Nephron progenitor cell (in vitro differentiated cells): ENCODE data around the gene FLNA.

Experiments
- DNase-seq: peaks from one replicate; pipeline ENCODE4 v3.0.0; 2021
- H3K27ac Mint-ChIP-seq: 2 replicates; pipeline ENCODE4 v1.8.0; 2021; ENCODE audit warnings: mild to moderate bottlenecking, moderate library complexity, mixed read lengths
- H3K27me3 Mint-ChIP-seq: 2 replicates; pipeline ENCODE4 v1.8.0; 2021; ENCODE audit warnings: mild to moderate bottlenecking, low read depth, mixed read lengths; ENCODE audit not compliant: poor library complexity
- H3K36me3 Mint-ChIP-seq: 2 replicates; pipeline ENCODE4 v1.8.0; 2021; ENCODE audit warnings: low read depth, mixed read lengths
- H3K4me1 Mint-ChIP-seq: 2 replicates; pipeline ENCODE4 v1.8.0; 2021; ENCODE audit warnings: mixed read lengths
- H3K4me3 Mint-ChIP-seq: 2 replicates; pipeline ENCODE4 v1.8.0; 2021; ENCODE audit warnings: mild to moderate bottlenecking, moderate library complexity, mixed read lengths
- H3K9me3 Mint-ChIP-seq: 2 replicates; pipeline ENCODE4 v1.8.0; 2021; ENCODE audit warnings: mild to moderate bottlenecking, moderate library complexity, mixed read lengths
- TF ChIP-seq, protein P1 (sequence below): fragments of 200-600 bp; sonication (generic); IDR thresholded peaks from 2 replicates; pipeline ENCODE4 v1.5.0; 2021; ENCODE audit warnings: antibody characterized with exemption

FLNA gene, protein sequence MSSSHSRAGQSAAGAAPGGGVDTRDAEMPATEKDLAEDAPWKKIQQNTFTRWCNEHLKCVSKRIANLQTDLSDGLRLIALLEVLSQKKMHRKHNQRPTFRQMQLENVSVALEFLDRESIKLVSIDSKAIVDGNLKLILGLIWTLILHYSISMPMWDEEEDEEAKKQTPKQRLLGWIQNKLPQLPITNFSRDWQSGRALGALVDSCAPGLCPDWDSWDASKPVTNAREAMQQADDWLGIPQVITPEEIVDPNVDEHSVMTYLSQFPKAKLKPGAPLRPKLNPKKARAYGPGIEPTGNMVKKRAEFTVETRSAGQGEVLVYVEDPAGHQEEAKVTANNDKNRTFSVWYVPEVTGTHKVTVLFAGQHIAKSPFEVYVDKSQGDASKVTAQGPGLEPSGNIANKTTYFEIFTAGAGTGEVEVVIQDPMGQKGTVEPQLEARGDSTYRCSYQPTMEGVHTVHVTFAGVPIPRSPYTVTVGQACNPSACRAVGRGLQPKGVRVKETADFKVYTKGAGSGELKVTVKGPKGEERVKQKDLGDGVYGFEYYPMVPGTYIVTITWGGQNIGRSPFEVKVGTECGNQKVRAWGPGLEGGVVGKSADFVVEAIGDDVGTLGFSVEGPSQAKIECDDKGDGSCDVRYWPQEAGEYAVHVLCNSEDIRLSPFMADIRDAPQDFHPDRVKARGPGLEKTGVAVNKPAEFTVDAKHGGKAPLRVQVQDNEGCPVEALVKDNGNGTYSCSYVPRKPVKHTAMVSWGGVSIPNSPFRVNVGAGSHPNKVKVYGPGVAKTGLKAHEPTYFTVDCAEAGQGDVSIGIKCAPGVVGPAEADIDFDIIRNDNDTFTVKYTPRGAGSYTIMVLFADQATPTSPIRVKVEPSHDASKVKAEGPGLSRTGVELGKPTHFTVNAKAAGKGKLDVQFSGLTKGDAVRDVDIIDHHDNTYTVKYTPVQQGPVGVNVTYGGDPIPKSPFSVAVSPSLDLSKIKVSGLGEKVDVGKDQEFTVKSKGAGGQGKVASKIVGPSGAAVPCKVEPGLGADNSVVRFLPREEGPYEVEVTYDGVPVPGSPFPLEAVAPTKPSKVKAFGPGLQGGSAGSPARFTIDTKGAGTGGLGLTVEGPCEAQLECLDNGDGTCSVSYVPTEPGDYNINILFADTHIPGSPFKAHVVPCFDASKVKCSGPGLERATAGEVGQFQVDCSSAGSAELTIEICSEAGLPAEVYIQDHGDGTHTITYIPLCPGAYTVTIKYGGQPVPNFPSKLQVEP (N-terminal part only)

DNA sequence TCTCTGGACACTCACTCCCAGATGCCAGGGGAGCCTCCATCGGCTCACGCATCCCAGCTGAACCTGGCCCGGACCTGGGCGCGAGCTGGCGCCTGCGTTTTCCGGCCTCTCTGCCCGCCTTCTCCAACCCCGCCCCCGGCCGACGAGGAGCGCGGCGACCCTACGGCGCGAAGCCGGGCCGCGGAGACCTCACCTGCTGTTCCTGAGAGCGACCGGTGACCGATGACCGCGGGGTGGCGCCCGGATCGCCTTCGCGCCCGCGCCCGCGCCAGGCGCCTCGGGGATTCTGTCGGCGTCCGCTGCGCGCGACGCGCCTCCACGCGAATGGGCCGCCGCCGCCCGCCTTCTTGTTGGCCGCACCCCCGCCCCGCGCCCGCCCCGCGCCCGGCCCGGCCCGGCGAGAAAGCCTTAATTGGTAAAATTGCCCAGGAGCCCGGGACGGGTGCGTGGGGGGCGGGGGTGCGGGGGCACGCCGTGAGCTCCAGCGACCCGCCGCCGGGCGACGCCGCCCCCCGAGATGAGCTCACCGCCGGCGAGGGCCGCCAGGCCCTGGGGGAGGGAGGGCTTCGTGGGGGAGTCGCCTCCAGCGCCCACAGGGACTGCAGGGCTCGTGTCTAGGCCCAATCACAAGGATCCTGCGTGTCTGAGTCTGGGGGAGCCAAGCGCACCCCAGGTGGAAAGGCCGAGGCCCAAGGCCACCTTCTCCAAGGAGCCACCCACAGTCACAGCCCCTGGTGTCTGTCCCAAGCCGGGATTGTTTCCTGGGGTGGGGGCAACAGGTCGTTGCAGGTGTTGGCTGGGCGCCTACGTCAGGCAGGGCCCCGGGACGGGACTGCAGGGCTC lies at the start of gene FLNA:
FLNA (minus strand) TSS at position 322 of the 843 bp plus-strand sequence. CDS start 3,389 bp downstream, outside the sequence.
- peak within 1 kb of the TSS; percentile 65 for H3K4me3 Mint-ChIP-seq
- H3K27ac Mint-ChIP-seq, result no peak within 1 kb of the TSS
- no peaks in the 10 kb centered on the region for H3K27me3 Mint-ChIP-seq
- DNase-seq, result peak; percentile 64
- H3K36me3 Mint-ChIP-seq, result no peaks in the 10 kb centered on the region
- peaks cover 37% of the 10 kb centered on the region for H3K9me3 Mint-ChIP-seq
- H3K4me1 Mint-ChIP-seq, result peaks cover 14% of the 10 kb centered on the region
- TF ChIP-seq, protein P1, sequence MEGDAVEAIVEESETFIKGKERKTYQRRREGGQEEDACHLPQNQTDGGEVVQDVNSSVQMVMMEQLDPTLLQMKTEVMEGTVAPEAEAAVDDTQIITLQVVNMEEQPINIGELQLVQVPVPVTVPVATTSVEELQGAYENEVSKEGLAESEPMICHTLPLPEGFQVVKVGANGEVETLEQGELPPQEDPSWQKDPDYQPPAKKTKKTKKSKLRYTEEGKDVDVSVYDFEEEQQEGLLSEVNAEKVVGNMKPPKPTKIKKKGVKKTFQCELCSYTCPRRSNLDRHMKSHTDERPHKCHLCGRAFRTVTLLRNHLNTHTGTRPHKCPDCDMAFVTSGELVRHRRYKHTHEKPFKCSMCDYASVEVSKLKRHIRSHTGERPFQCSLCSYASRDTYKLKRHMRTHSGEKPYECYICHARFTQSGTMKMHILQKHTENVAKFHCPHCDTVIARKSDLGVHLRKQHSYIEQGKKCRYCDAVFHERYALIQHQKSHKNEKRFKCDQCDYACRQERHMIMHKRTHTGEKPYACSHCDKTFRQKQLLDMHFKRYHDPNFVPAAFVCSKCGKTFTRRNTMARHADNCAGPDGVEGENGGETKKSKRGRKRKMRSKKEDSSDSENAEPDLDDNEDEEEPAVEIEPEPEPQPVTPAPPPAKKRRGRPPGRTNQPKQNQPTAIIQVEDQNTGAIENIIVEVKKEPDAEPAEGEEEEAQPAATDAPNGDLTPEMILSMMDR, result no peak

DNA sequence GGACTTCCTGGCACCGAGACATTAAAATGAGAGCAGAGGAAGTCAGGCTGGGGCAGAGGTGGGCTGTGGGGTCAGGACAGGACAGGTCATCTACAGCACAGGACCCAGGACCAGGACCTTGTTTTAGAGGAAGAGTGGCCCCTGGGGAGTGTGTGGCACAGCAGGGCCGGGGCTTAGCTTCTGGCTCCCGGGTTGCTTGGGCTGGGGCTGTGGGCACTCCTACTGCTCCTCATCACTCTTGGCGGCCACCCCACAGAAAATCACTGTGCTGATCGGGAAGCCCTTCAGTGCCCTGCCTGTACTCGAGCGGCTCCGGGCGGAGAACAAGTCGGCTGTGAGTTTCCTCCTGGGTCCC lies 45.9 kb upstream of the FLNA start:
- Mint-ChIP-seq H3K9me3 (peaks cover 49% of the 10 kb centered on the region), H3K27me3 (no peaks in the 10 kb centered on the region), H3K36me3 (peaks cover 8% of the 10 kb centered on the region), H3K27ac (no peak overlapping the region), H3K4me3 (no peak overlapping the region), H3K4me1 (no peaks in the 10 kb centered on the region)
- DNase-seq, result no peak
- TF ChIP-seq, protein P1, result no peak

DNA sequence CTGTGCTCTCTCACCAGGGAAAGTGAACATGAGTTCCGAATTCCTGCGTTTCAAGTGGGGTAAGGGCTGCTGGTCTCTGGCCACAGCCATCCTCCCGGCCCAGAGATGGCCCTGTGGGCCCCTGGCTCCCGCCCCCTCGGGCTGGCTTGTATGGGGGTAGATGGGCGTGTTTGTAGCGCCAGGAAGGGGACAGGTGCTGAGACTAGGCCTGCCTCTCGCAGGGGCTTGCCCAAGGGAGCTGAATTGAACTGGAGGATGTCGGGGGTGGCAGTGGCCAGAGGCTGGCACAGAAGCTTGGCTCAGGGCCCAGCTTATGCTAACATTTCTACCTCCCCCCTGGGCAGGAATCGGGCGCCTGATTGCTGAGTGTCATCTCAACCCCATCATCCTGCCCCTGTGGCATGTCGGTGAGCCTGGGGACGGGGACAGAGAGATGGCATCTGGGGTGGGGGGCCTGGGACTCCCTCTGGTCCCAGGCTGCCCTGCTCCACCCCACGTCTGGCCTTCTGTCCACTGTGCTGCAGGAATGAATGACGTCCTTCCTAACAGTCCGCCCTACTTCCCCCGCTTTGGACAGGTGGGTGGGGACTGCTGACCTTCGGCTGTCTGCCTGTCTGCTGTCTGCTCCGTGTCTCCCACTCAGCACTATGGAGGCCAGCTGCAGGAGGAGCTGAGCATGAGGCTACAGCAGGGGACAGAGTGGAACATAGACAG lies 45.4 kb upstream of the FLNA start:
- H3K4me1 Mint-ChIP-seq, result no peaks in the 10 kb centered on the region
- H3K27me3 Mint-ChIP-seq, result no peaks in the 10 kb centered on the region
- H3K9me3 Mint-ChIP-seq, result peaks cover 50% of the 10 kb centered on the region
- TF ChIP-seq, protein P1, result no peak
- H3K36me3 Mint-ChIP-seq, result peaks cover 12% of the 10 kb centered on the region
- no peak overlapping the region for H3K27ac Mint-ChIP-seq
- no peak overlapping the region for H3K4me3 Mint-ChIP-seq
- no peak for DNase-seq

DNA sequence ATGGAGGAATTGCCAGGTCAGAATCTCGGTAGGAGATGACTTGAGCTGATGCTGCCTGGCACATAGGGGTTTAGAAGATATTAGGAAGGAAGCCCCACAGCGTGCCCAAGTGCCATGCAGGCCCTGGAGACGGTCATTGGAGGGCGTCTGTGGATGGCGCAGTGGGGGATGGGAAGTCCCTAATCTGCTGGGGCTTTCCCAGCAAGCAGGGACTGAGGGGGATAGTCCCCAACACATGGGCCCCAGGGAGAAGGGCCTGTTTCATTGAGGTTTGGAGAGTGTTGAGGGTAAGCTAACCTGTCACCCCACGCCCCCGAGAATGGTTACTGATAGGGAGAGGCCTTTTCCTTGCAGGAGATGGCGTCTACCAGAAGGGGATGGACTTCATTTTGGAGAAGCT lies 44.8 kb upstream of the FLNA start:
- TF ChIP-seq, protein P1, result no peak
- peaks cover 12% of the 10 kb centered on the region for H3K36me3 Mint-ChIP-seq
- H3K27me3 Mint-ChIP-seq, result no peaks in the 10 kb centered on the region
- peaks cover 45% of the 10 kb centered on the region for H3K9me3 Mint-ChIP-seq
- H3K4me3 Mint-ChIP-seq, result no peak overlapping the region
- no peak for DNase-seq
- no peaks in the 10 kb centered on the region for H3K4me1 Mint-ChIP-seq
- H3K27ac Mint-ChIP-seq, result peak overlapping the region; percentile 75

DNA sequence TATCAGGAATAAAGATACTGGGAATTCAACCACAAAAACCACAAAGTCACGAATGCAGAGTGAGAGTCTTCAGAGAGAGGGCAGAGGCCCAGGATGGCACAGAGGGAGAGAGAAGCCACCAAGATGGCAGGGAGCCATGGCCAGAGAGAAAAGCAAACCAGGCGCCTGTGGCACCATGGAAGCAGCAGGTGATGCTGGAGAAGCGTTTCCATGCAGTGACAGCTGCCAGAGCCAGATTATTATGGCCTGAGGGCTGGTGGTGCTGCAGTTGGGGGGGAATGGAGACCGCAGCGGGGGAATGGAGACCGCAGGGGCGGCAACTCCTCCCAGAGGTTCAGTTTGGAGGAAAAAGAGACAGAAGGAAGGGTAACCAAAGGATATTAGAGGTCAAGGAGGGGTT lies 42.7 kb upstream of the FLNA start:
- H3K27ac Mint-ChIP-seq, result no peak overlapping the region
- DNase-seq, result no peak
- H3K36me3 Mint-ChIP-seq, result peaks cover 15% of the 10 kb centered on the region
- no peaks in the 10 kb centered on the region for H3K4me1 Mint-ChIP-seq
- peaks cover 54% of the 10 kb centered on the region for H3K9me3 Mint-ChIP-seq
- H3K4me3 Mint-ChIP-seq, result no peak overlapping the region
- H3K27me3 Mint-ChIP-seq, result no peaks in the 10 kb centered on the region
- TF ChIP-seq, protein P1, result no peak
